HepG2 (cell line): Measurements from ENCODE around the gene LARP1. TPM values are rescaled to one million over a fixed set of nuclear protein-coding genes. Genes with fewer than 3 reads are reported as not detected.

Experiments used
- ADNP ChIP-seq: sonication (generic); formaldehyde crosslinking; IDR thresholded peaks from 2 replicates; pipeline ENCODE4 v1.4.0; 2020; ENCODE audit warnings: missing genetic modification reagents
- ARID2 ChIP-seq: sonication (generic); formaldehyde crosslinking; IDR thresholded peaks from 2 replicates; pipeline ENCODE4 v1.8.1; 2022; ENCODE audit warnings: mild to moderate bottlenecking, missing genetic modification reagents, borderline replicate concordance
- CENPBD1 ChIP-seq: sonication (generic); formaldehyde crosslinking; IDR thresholded peaks from 2 replicates; pipeline ENCODE4 v1.8.0; 2022; ENCODE audit warnings: missing genetic modification reagents, low read depth, mild to moderate bottlenecking, borderline replicate concordance
- CERS6 ChIP-seq: sonication (generic); formaldehyde crosslinking; IDR thresholded peaks from 2 replicates; pipeline ENCODE4 v1.5.0; 2020; ENCODE audit warnings: missing genetic modification reagents
- GATAD2A ChIP-seq: IDR thresholded peaks from 2 replicates; pipeline ENCODE4 v1.6.1; 2016
- HNF1A ChIP-seq, 2 experiments: sonication (generic) in 1 of 2; formaldehyde crosslinking in 1 of 2; IDR thresholded peaks; 2 replicates each; pipeline versions ENCODE4 v1.4.0 to v1.6.1; 2016 to 2020; ENCODE audit warnings: borderline replicate concordance in 1 of 2, low read depth in 1 of 2, mild to moderate bottlenecking in 1 of 2, missing genetic modification reagents in 1 of 2
- MZF1 ChIP-seq: sonication (generic); formaldehyde crosslinking; IDR thresholded peaks from 2 replicates; pipeline ENCODE4 v1.8.1; 2023; ENCODE audit warnings: mild to moderate bottlenecking, missing genetic modification reagents, borderline replicate concordance
- PHF21A ChIP-seq: sonication (generic); formaldehyde crosslinking; IDR thresholded peaks from 2 replicates; pipeline ENCODE4 v1.5.0; 2020; ENCODE audit warnings: mild to moderate bottlenecking, missing genetic modification reagents
- RAD51 ChIP-seq: fragments of 450-650 bp; IDR thresholded peaks from 2 replicates; pipeline ENCODE4 v1.6.1; 2016; ENCODE audit warnings: borderline replicate concordance
- RFXANK ChIP-seq: IDR thresholded peaks from 2 replicates; pipeline ENCODE4 v1.6.1; 2016
- SP2 ChIP-seq: sonication (generic); formaldehyde crosslinking; IDR thresholded peaks from 2 replicates; pipeline ENCODE4 v1.5.1; 2020; ENCODE audit warnings: mild to moderate bottlenecking, missing genetic modification reagents
- TRAFD1 ChIP-seq: sonication (generic); formaldehyde crosslinking; IDR thresholded peaks from 2 replicates; pipeline ENCODE4 v1.5.1; 2020; ENCODE audit warnings: missing genetic modification reagents, mild to moderate bottlenecking, borderline replicate concordance
- ZNF124 ChIP-seq: sonication (generic); formaldehyde crosslinking; IDR thresholded peaks from 2 replicates; pipeline ENCODE4 v1.4.0; 2020; ENCODE audit warnings: missing genetic modification reagents
- ZNF160 ChIP-seq: sonication (generic); formaldehyde crosslinking; IDR thresholded peaks from 2 replicates; pipeline ENCODE4 v1.8.0; 2022; ENCODE audit warnings: mild to moderate bottlenecking, inconsistent platforms, missing genetic modification reagents
- ZNF276 ChIP-seq: sonication (generic); formaldehyde crosslinking; IDR thresholded peaks from 2 replicates; pipeline ENCODE4 v1.4.0; 2020; ENCODE audit warnings: mild to moderate bottlenecking, low read depth, missing genetic modification reagents
- ZNF460 ChIP-seq: sonication (generic); formaldehyde crosslinking; IDR thresholded peaks from 2 replicates; pipeline ENCODE4 v1.5.1; 2020; ENCODE audit warnings: missing genetic modification reagents, mild to moderate bottlenecking, borderline replicate concordance
- ZNF496 ChIP-seq: sonication (generic); formaldehyde crosslinking; IDR thresholded peaks from 2 replicates; pipeline ENCODE4 v1.8.1; 2023; ENCODE audit warnings: mild to moderate bottlenecking, moderate library complexity, missing genetic modification reagents; ENCODE audit not compliant: insufficient replicate concordance
- ZNF644 ChIP-seq: IDR thresholded peaks from 2 replicates; pipeline ENCODE4 v1.6.1; 2016; ENCODE audit warnings: low read depth
- ZNF652 ChIP-seq: IDR thresholded peaks from 2 replicates; pipeline ENCODE4 v1.6.1; 2016; ENCODE audit warnings: low read depth, borderline replicate concordance
- ZNF746 ChIP-seq: sonication (generic); formaldehyde crosslinking; IDR thresholded peaks from 2 replicates; pipeline ENCODE4 v1.8.0; 2022; ENCODE audit warnings: mild to moderate bottlenecking, missing genetic modification reagents
- ZNF766 ChIP-seq: sonication (generic); formaldehyde crosslinking; IDR thresholded peaks from 2 replicates; pipeline ENCODE4 v1.5.0; 2020; ENCODE audit warnings: missing genetic modification reagents, borderline replicate concordance
- polyA plus RNA-seq, 8 experiments: library from polyadenylated mRNA; depleted of rRNA in 3 of 8; stranded (reverse) in 7 of 8; unstranded in 1 of 8; fragments of >200 nt; fragmentation: Illumina TruSeq in 4 of 8; extraction: Trizol in 4 of 8; gene quantifications; 2 replicates each; pipeline versions ENCODE4 v1.2.1 to v1.2.3, GENCODE V29; 2011 to 2016; ENCODE audit warnings: low read depth in 4 of 8, missing spikeins in 1 of 8, mixed read lengths in 1 of 8; ENCODE audit not compliant: insufficient read depth in 1 of 8
- total RNA-seq, 5 experiments: library from RNA; depleted of rRNA; stranded (reverse); fragments of >200 nt; fragmentation: Illumina TruSeq; extraction: Trizol; gene quantifications; 2 replicates each; pipeline ENCODE4 v1.2.3, GENCODE V29; 2016; ENCODE audit warnings: low read depth in 1 of 5

Gene LARP1
- total and polyA plus RNA-seq, 2 of the 13 experiments (the other 11 are each of a cell fraction or from before 2014, with no cell fraction given), result 45.2 to 61.4 TPM

- TF ChIP-seq MZF1 (CRISPR knock-in tag) (no peak), ZNF746 (CRISPR knock-in tag) (no peak), RFXANK (CRISPR knock-in tag) (0 out of 2 replicates have a peak, but pooled peaks have one; percentile 58), SP2 (CRISPR knock-in tag) (no peak), ZNF644 (CRISPR knock-in tag) (peak; percentile 81; the same call in 1 of the 2 replicates), ZNF160 (CRISPR knock-in tag) (no peak), PHF21A (CRISPR knock-in tag) (peak; percentile 60), ADNP (CRISPR knock-in tag) (no peak), ZNF124 (CRISPR knock-in tag) (no peak), CENPBD1 (CRISPR knock-in tag) (no peak), ZNF652 (CRISPR knock-in tag) (no peak; the same call in 1 of the 2 replicates), TRAFD1 (CRISPR knock-in tag) (no peak), ZNF766 (no peak), ZNF496 (CRISPR knock-in tag) (no peak), ZNF460 (CRISPR knock-in tag) (no peak), ZNF276 (CRISPR knock-in tag) (no peak), GATAD2A (CRISPR knock-in tag) (peak; percentile 59), HNF1A (IDR thresholded peaks at IDR 0.05; ENCODE audit: low read depth) (peak; percentile 81), HNF1A (CRISPR knock-in tag; IDR thresholded peaks at IDR 0.05; ENCODE audit: borderline replicate concordance) (peak; percentile 80; the same call in 1 of the 2 replicates), ARID2 (no peak), RAD51 (no peak), CERS6 (CRISPR knock-in tag) (no peak)
Measured at GRCh38 chr5:154729613-154730012, 25.6 kb upstream of the LARP1 start (continued).
